Measurements from ENCODE around the gene MOGAT2.
"Not testable (repeated sequence)": the region's sequence is repeated elsewhere in the genome, so short reads cannot be mapped to it uniquely, and the experiment has no call there.

Gene MOGAT2

DNA sequence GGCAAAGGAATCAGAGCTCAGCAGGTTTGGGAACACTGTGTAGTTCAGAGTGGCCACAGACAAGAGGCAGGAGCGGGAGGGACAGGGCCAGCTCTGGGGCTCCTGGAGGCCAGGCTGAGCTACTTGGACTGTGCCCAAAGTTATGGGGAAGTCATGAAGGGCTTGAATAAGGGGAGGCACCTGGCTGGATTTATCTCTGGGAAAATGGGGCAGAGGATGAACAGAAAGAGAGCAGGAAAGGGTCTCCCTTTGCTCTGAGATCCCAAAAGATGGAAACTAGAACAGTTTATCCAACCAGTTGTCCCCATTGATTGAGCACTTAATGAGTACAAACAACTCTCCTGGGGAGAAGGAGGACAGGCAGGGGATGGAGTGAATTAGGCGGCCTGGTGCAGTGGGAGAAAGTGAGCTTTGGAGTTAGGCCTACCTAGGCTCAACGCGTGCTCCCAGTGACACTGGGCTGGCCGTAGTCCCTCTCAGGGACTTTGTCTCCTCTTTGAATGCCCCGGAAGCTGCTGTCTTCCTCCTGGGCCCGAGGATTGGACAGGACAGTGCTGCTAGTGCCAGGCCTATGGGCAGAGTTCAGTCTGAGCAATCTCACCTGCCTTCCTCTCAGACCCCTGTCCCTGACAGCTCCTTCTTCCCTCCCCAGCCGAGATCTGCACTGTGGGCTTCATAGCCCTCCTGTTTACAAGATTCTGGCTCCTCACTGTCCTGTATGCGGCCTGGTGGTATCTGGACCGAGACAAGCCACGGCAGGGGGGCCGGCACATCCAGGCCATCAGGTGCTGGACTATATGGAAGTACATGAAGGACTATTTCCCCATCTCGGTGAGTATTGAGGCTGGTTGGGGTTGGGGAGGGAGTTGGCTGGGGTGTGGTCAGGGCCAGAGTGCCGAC is 2.0 kb downstream of the MOGAT2 start:
- no peak for DNase-seq

DNA sequence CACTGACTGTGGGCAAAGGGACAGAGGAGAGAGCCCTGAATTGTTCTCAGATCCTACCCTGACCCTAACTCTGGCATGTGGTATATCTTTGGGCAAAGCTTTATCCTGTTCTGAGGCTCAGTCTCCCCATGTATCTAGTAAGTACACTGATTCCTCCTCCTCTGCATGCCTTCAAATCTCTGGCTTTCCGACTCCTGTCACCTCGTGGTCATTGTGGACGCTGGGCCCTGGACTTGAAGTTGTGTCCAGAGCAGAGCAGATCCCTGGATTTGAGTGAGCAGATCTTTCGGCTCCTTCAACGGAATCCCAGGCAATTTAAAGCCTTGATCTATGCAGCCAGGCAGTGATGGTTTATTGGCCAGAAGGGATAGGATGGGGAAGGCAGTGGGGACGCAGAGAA is 3.0 kb downstream of the MOGAT2 start:
- DNase-seq: no peak

- DNase-seq: no peak
Observed at GRCh38 chr11:75721852-75722668, 4.4 kb downstream of the MOGAT2 start.

DNA sequence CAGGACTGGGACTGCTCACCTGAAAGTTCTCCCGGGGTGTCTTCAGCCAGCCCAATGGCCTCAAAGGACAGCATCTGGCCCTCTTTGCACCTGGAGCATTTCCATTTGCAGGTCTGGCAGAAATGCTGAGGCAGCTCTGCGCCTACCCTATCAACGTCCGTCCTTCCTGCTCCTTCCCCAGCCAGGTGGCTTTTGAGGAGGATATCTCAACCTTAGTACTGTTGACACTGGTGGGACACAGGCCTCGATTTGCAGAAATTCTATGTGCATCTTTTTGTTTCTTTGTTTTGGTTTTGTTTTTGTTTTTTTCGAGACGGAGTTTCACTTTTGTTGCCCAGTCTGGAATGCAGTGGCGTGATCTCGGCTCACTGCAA is 5.0 kb downstream of the MOGAT2 start:
- no peak for DNase-seq

GRCh38 chr11:75725547-75726320 is 8.1 kb downstream of the MOGAT2 start:
- DNase-seq: no peak

- no peak for DNase-seq
Observed at GRCh38 chr11:75728992-75729391, 11.4 kb downstream of the MOGAT2 start.

GRCh38 chr11:75731095-75731494 is 13.5 kb downstream of the MOGAT2 start:
- no peak for DNase-seq

- DNase-seq: no peak
Observed at GRCh38 chr11:75733071-75733430, 15.4 kb downstream of the MOGAT2 start.

DNA sequence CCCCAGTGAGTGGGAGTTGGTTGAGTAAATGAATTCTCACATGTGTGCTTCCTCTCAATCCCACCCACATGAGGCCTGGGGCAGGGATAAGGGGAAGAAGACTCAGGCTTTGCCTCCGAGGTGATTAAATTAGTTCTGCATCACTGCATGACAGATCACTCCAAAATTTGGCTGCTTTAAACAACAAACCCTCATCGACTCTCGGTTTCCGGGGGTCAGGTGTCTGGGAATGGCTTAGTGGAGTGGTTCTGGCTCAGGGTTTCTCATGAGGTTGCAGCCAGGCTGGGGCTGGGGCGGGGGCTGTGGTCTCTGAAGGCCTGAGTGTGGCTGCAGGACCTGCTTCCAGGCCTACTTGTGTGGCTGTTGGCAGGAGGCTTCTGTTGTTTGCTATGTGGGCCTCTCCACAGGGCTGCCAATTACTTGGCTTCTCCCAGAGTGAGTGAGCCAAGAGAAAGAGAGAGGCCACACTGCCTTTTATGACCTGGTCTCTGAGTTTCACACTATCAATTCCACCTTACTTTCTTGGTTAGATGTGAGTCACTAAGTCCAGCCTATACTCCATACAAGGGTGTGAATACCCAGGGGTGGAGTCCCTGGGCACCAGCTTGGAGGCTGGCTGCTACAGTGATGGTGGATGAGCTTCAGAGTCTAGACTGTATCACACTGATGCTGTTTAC is 15.9 kb downstream of the MOGAT2 start:
- no peak for DNase-seq

- no peak for DNase-seq
Observed at GRCh38 chr11:75734491-75735180, 17.0 kb downstream of the MOGAT2 start.

DNA sequence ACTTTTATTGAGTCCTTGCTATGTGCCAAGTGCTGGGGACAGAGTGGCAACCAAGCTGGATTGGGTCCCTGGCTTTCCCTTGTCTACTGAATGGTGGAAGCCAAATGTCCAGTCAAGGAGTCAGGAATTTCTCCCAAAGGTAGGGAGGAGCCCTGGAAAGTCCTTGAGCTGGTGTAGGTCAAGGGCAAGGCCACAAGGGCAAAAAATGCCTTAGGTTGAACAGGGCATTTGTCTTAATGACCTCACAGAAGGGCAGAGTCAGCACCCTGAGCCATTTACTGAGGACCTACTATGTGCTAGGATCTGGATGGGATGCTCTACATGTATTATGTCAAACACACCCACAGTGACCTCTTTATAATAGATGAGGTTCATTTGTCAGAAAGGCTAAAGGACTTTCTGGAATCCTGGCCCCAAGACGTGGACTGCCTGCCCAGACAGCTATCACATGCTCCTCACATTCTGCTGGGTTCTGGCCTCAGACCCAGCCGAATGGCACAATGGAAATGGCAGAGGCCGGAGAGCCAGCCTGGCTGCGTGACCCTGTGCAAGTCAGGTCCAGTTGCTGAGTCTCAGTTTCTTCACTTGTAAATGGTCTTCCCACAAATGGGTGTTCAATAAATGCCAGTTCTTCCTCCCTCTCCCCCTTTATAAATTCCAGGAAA is 17.7 kb downstream of the MOGAT2 start:
- DNase-seq: no peak

DNA sequence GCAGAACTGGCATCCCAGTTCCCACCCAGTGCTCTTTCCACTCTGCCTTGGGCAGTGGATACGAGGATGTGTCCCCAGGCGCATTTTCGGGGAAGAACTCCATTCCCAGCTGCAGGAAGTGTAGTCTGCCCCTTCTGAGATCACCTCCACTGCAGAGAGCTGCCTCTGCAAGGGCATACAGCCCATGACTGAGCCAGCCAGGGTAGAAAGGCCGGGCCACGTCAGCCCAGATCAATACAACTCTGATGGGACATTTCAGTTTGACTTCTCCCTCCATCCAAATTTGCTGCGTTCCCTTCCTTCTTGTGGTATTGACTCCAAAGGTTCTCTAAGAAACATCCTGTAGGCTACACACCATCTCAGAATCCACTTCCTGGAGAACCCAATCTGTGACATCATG is 19.7 kb downstream of the MOGAT2 start:
- no peak for DNase-seq

- no peak for DNase-seq
Observed at GRCh38 chr11:75740681-75741080, 23.0 kb downstream of the MOGAT2 start.

GRCh38 chr11:75743159-75743558 is 25.5 kb downstream of the MOGAT2 start:
- not testable (repeated sequence) for DNase-seq

DNA sequence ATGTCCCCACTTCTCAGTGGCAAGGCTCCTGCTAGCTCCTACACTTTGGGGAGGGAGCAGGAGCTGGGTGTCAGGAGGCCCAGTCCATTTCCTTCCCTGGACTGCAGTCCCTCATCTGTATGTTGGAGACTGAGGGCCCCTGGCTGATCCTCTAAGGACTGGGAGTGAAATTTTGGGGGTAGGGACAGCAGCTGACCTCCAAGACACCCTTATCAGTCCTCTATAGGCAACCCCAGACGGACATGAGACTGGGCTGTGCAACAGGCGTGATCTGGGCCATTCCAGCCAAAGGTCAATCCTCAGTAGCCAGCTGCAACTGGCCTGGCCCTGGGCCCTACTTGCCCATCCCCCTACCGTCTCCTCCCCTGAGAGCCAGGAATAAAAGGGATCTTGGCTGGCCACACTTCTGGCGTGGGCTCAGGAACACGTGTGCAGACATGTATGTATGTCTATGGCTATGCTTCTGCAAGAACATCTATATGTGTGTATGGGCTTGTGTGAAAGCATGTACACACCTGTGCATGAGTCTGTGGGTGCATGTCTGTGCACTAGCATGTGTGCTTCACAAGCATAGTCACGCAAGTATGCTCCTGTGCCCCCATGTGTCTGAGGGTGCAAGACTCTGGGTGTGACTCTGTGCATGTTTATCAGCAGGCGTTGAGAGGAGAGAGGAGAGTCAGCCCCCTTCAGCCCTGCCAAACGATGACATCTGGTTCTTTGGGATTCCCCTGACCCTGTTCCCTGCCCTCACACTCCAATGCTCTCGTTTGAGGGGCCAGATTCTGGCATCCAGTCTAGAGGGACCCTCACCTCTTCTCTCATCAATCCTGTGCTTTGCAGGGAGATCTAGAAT is 26.3 kb downstream of the MOGAT2 start:
- DNase-seq: no peak

DNA sequence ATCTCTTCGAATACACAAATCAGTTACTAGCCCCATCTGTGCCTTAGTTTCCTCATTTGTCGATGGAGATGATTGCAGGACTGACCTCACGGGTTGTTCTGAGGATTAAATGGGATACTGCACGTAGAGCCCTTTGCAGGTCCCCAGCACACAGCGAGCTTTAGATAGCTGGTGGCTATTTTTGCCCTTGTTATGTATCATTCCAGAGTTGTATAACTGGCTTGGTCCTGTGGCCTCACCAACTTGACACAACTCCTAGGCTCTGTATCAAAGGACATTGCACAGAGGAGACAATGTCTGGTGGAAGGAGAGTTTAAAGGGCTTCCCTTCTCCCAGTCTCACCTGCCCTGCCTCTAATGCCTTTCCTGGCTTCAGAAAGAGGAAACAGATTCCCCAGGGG is 28.2 kb downstream of the MOGAT2 start:
- no peak for DNase-seq

GRCh38 chr11:75748729-75749273 is 31.2 kb downstream of the MOGAT2 start:
- DNase-seq: not testable (repeated sequence)

DNA sequence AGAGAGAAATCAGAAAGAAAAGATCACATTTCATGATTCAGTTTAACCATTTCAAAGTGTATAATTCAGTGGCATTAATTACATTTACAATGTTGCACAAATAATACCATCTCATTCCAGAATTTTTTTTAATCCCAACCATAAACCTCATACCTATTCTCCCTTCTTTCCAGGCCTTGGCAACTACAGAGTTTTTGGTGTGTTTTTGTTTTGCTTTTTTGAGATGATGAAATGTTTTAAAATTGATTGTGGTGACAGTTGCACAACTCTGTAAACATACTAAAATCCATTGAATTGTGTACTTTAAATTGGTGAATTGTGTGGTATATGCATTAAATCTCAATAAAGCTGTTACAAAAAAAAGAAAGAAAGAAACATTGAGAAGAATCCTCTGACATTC is 37.3 kb downstream of the MOGAT2 start:
- DNase-seq: not testable (repeated sequence)

GRCh38 chr11:75757651-75758050 is 40.0 kb downstream of the MOGAT2 start:
- no peak for DNase-seq

GRCh38 chr11:75759832-75760231 is 42.2 kb downstream of the MOGAT2 start:
- DNase-seq: no peak
